HG02970 (cell line): Measurements from ENCODE around the gene DCAF7.

Experiments used
- ATAC-seq: cut with Tn5 transposase; IDR thresholded peaks from one replicate; pipeline ENCODE4 v1.9.1; 2021; ENCODE audit warnings: mild to moderate bottlenecking, moderate library complexity, moderate number of reproducible peaks; ENCODE audit not compliant: unreplicated experiment, low FRiP score

Gene DCAF7

GRCh38 chr17:63578769-63579111, 28.5 kb downstream of the DCAF7 start:
- ATAC-seq = no peak

GRCh38 chr17:63579633-63580032, 29.4 kb downstream of the DCAF7 start:
- ATAC-seq = no peak

- ATAC-seq = no peak
Measured at GRCh38 chr17:63587770-63588169, 37.5 kb downstream of the DCAF7 start.

GRCh38 chr17:63588797-63589196, 38.5 kb downstream of the DCAF7 start:
- no peak for ATAC-seq

GRCh38 chr17:63589646-63590045, 39.4 kb downstream of the DCAF7 start:
- no peak for ATAC-seq

- ATAC-seq = no peak
Measured at GRCh38 chr17:63592797-63593196, 42.5 kb downstream of the DCAF7 start.

GRCh38 chr17:63595132-63595531, 44.9 kb downstream of the DCAF7 start:
- ATAC-seq = no peak

- no peak for ATAC-seq
Measured at GRCh38 chr17:63596856-63597586, 46.7 kb downstream of the DCAF7 start.

GRCh38 chr17:63598281-63598680, 48.0 kb downstream of the DCAF7 start:
- no peak for ATAC-seq

GRCh38 chr17:63600569-63601438, 50.5 kb downstream of the DCAF7 start, which contains the start of gene TACO1:
TACO1 (plus strand) TSS chr17:63600895; CDS start chr17:63601084, 189 bp downstream.
- ATAC-seq = peak; percentile 79

- ATAC-seq = no peak
Measured at GRCh38 chr17:63601439-63602371, 51.4 kb downstream of the DCAF7 start.

- no peak for ATAC-seq
Measured at GRCh38 chr17:63609816-63610573, 59.7 kb downstream of the DCAF7 start.

- ATAC-seq = no peak
Measured at GRCh38 chr17:63610854-63611253, 60.6 kb downstream of the DCAF7 start.

- no peak for ATAC-seq
Measured at GRCh38 chr17:63611354-63611753, 61.1 kb downstream of the DCAF7 start.

- no peak for ATAC-seq
Measured at GRCh38 chr17:63613663-63614062, 63.4 kb downstream of the DCAF7 start.

GRCh38 chr17:63621229-63621683, 71.0 kb downstream of the DCAF7 start:
- no peak for ATAC-seq

- ATAC-seq = peak; percentile 90
Measured at GRCh38 chr17:63621684-63622573, 71.7 kb downstream of the DCAF7 start, which contains the start of gene MAP3K3. MAP3K3 (plus strand) TSS chr17:63622417; CDS start chr17:63622760, 343 bp downstream.

- peak; percentile 24 for ATAC-seq
Measured at GRCh38 chr17:63622574-63623390, 72.5 kb downstream of the DCAF7 start.
